HEK293 (cell line): Measurements from ENCODE around the gene CLTCL1.

Source experiments
- CTCF ChIA-PET: fragments of 350-600 bp; formaldehyde crosslinking; extraction: SDS; loops from one replicate; lab custom pipeline; 2021; ENCODE audit warnings: antibody characterized with exemption; lab: Yijun Ruan, JAX
- POLR2A ChIA-PET: fragments of 300-600 bp; formaldehyde crosslinking; extraction: SDS; loops from one replicate; lab custom pipeline; 2020; ENCODE audit warnings: antibody characterized with exemption, inconsistent platforms; lab: Yijun Ruan, JAX
- H3K27ac ChIP-seq: fragments of 200-500 bp; sonication (Bioruptor generic); 2 replicates; pipeline ENCODE4 v1.5.1; 2014; ENCODE audit warnings: low read depth, low read length, control low read depth, inconsistent platforms; ENCODE audit errors: extremely low read depth
- H3K36me3 ChIP-seq, 2 experiments: fragments of 200-500 bp in 1 of 2; sonication (Bioruptor generic) in 1 of 2; 1 replicate in 1 of 2; 2 replicates in 1 of 2; pipeline ENCODE4 v1.5.1; 2014 to 2017; ENCODE audit warnings: inconsistent platforms in 2 of 2, low read length in 2 of 2; ENCODE audit not compliant: control insufficient read depth in 2 of 2, insufficient read depth in 1 of 2
- H3K4me1 ChIP-seq: fragments of 200-500 bp; sonication (Bioruptor generic); 2 replicates; pipeline ENCODE4 v1.5.1; 2014; ENCODE audit warnings: mild to moderate bottlenecking, low read length, inconsistent platforms; ENCODE audit not compliant: control insufficient read depth, insufficient read depth
- H3K4me3 ChIP-seq: 2 replicates; pipeline ENCODE4 v1.5.1; 2011; ENCODE audit warnings: low read depth, mild to moderate bottlenecking, control low read depth, low read length, moderate library complexity
- H3K9me3 ChIP-seq: fragments of 200-500 bp; sonication (Bioruptor generic); 2 replicates; pipeline ENCODE4 v1.5.1; 2014; ENCODE audit warnings: low read depth, low read length, inconsistent platforms; ENCODE audit not compliant: control insufficient read depth, insufficient read depth
- PRDM1 ChIP-seq: fragments of 450-650 bp; formaldehyde crosslinking; IDR thresholded peaks from 2 replicates; pipeline ENCODE4; 2016; ENCODE audit warnings: missing biosample characterization, missing genetic modification characterization
- SETDB1 ChIP-seq: IDR thresholded peaks from one replicate; pipeline ENCODE4 v1.6.1; 2017; ENCODE audit warnings: mild to moderate bottlenecking, low read length, moderate library complexity, mixed read lengths; ENCODE audit not compliant: insufficient read length
- SP3 ChIP-seq: fragments of 450-650 bp; formaldehyde crosslinking; IDR thresholded peaks from 2 replicates; pipeline ENCODE4 v1.5.1; 2016; ENCODE audit warnings: missing biosample characterization, missing genetic modification characterization
- ZBTB1 ChIP-seq: fragments of 450-650 bp; formaldehyde crosslinking; IDR thresholded peaks from 2 replicates; pipeline ENCODE4 v1.5.1; 2016; ENCODE audit warnings: missing biosample characterization, missing genetic modification characterization
- ZFP41 ChIP-seq: fragments of 450-650 bp; formaldehyde crosslinking; IDR thresholded peaks from 2 replicates; pipeline ENCODE4 v1.5.1; 2016; ENCODE audit warnings: missing biosample characterization, missing genetic modification characterization, borderline replicate concordance
- ZNF221 ChIP-seq: fragments of 450-650 bp; formaldehyde crosslinking; IDR thresholded peaks from 2 replicates; pipeline ENCODE4 v1.5.1; 2017; ENCODE audit warnings: missing biosample characterization, missing genetic modification characterization, borderline replicate concordance
- ZNF248 ChIP-seq: fragments of 450-650 bp; formaldehyde crosslinking; IDR thresholded peaks from 2 replicates; pipeline ENCODE4 v1.5.1; 2017; ENCODE audit warnings: missing biosample characterization, missing genetic modification characterization
- ZNF324 ChIP-seq: fragments of 450-650 bp; formaldehyde crosslinking; IDR thresholded peaks from 2 replicates; pipeline ENCODE4 v1.5.1; 2016; ENCODE audit warnings: missing biosample characterization, missing genetic modification characterization
- ZNF37A ChIP-seq: fragments of 450-650 bp; IDR thresholded peaks from 2 replicates; pipeline ENCODE4 v1.5.1; 2018; ENCODE audit warnings: missing biosample characterization, missing genetic modification characterization
- ZNF473 ChIP-seq: fragments of 450-650 bp; formaldehyde crosslinking; IDR thresholded peaks from 2 replicates; pipeline ENCODE4 v1.5.1; 2017; ENCODE audit warnings: missing biosample characterization, missing genetic modification characterization
- ZNF530 ChIP-seq: fragments of 450-650 bp; formaldehyde crosslinking; IDR thresholded peaks from 2 replicates; pipeline ENCODE4 v1.5.1; 2016; ENCODE audit warnings: low read depth, missing biosample characterization, missing genetic modification characterization
- ZNF544 ChIP-seq: fragments of 450-650 bp; formaldehyde crosslinking; IDR thresholded peaks from 2 replicates; pipeline ENCODE4 v1.5.0; 2017; ENCODE audit warnings: missing biosample characterization, missing genetic modification characterization
- ZNF664 ChIP-seq: fragments of 450-650 bp; formaldehyde crosslinking; IDR thresholded peaks from 2 replicates; pipeline ENCODE4 v1.5.1; 2016; ENCODE audit warnings: missing biosample characterization, missing genetic modification characterization
- ZNF768 ChIP-seq: fragments of 450-650 bp; formaldehyde crosslinking; IDR thresholded peaks from 2 replicates; pipeline ENCODE4 v1.5.1; 2018; ENCODE audit warnings: missing biosample characterization, mild to moderate bottlenecking, missing genetic modification characterization
- ZNF776 ChIP-seq: fragments of 450-650 bp; formaldehyde crosslinking; IDR thresholded peaks from 2 replicates; pipeline ENCODE4 v1.5.0; 2017; ENCODE audit warnings: missing biosample characterization, missing genetic modification characterization, borderline replicate concordance
- TF ChIP-seq, protein P1 (sequence below): fragments of 450-650 bp; formaldehyde crosslinking; IDR thresholded peaks from 2 replicates; pipeline ENCODE4; 2016; ENCODE audit warnings: missing biosample characterization, missing genetic modification characterization
- TF ChIP-seq, protein P2 (sequence below): fragments of 450-650 bp; formaldehyde crosslinking; optimal IDR thresholded peaks from 2 replicates; pipeline ENCODE3; 2016; ENCODE audit warnings: missing biosample characterization, mild to moderate bottlenecking, missing genetic modification characterization
- TF ChIP-seq, protein P3 (sequence below): fragments of 450-650 bp; formaldehyde crosslinking; IDR thresholded peaks from 2 replicates; pipeline ENCODE4 v1.5.1; 2016; ENCODE audit warnings: missing biosample characterization, missing genetic modification characterization
- TF ChIP-seq, protein P4 (sequence below): fragments of 450-650 bp; formaldehyde crosslinking; IDR thresholded peaks from 2 replicates; pipeline ENCODE4 v1.5.1; 2016; ENCODE audit warnings: missing biosample characterization, missing genetic modification characterization
- TF ChIP-seq, protein P5 (sequence below): fragments of 450-650 bp; formaldehyde crosslinking; IDR thresholded peaks from 2 replicates; pipeline ENCODE4 v1.5.1; 2017; ENCODE audit warnings: missing biosample characterization, missing genetic modification characterization

CLTCL1 gene

DNA sequence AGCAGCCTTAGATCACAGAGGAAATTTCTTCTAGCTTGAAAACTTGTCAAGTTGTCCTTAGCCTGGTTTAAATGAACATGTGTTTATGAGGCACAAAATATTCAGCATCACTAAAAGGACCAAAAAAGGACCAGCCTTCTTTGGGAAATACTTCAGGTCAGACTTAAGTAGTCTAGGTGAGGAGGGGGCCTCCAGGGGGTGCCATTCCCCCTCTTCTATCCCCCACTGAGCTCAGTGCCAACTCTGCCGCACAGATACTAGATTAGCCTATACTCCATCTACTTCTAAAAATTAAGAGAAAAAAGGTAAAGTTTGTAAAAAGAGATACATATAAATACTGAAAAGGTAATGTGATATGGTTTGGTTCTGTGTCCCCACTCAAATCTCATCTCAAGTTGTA is 20.6 kb downstream of the CLTCL1 start:
- Histone ChIP-seq H3K27ac (no peak overlapping the region), H3K4me3 (no peak overlapping the region), H3K36me3 (peaks cover 0 to 7% of the 10 kb centered on the region in 2 experiments; a peak in 2 of 3 replicates), H3K4me1 (0 out of 2 replicates have a peak, but pooled peaks cover 5% of the 10 kb centered on the region), H3K9me3 (no peaks in the 10 kb centered on the region)
- ChIA-PET POLR2A (no interaction called here), CTCF (interaction anchor here (1.6 kb wide), 1 partner anchor 16 kb away, joined by 3 read pairs; no protein-coding TSS in a partner anchor)
- TF ChIP-seq ZNF473 (no peak), ZNF768 (tag by site-specific recombination) (no peak), ZNF530 (tag by site-specific recombination) (no peak), ZNF544 (tag by site-specific recombination) (no peak), ZNF324 (tag by site-specific recombination) (no peak)
- TF ChIP-seq, protein P1, sequence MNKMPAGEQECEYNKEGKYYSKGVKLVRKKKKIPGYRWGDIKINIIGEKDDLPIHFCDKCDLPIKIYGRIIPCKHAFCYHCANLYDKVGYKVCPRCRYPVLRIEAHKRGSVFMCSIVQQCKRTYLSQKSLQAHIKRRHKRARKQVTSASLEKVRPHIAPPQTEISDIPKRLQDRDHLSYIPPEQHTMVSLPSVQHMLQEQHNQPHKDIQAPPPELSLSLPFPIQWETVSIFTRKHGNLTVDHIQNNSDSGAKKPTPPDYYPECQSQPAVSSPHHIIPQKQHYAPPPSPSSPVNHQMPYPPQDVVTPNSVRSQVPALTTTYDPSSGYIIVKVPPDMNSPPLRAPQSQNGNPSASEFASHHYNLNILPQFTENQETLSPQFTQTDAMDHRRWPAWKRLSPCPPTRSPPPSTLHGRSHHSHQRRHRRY (tag by site-specific recombination), result no peak
- TF ChIP-seq, protein P2, sequence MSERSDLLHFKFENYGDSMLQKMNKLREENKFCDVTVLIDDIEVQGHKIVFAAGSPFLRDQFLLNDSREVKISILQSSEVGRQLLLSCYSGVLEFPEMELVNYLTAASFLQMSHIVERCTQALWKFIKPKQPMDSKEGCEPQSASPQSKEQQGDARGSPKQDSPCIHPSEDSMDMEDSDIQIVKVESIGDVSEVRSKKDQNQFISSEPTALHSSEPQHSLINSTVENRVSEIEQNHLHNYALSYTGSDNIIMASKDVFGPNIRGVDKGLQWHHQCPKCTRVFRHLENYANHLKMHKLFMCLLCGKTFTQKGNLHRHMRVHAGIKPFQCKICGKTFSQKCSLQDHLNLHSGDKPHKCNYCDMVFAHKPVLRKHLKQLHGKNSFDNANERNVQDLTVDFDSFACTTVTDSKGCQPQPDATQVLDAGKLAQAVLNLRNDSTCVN (tag by site-specific recombination), result no peak
- TF ChIP-seq, protein P3, sequence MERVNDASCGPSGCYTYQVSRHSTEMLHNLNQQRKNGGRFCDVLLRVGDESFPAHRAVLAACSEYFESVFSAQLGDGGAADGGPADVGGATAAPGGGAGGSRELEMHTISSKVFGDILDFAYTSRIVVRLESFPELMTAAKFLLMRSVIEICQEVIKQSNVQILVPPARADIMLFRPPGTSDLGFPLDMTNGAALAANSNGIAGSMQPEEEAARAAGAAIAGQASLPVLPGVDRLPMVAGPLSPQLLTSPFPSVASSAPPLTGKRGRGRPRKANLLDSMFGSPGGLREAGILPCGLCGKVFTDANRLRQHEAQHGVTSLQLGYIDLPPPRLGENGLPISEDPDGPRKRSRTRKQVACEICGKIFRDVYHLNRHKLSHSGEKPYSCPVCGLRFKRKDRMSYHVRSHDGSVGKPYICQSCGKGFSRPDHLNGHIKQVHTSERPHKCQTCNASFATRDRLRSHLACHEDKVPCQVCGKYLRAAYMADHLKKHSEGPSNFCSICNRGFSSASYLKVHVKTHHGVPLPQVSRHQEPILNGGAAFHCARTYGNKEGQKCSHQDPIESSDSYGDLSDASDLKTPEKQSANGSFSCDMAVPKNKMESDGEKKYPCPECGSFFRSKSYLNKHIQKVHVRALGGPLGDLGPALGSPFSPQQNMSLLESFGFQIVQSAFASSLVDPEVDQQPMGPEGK, result no peak

DNA sequence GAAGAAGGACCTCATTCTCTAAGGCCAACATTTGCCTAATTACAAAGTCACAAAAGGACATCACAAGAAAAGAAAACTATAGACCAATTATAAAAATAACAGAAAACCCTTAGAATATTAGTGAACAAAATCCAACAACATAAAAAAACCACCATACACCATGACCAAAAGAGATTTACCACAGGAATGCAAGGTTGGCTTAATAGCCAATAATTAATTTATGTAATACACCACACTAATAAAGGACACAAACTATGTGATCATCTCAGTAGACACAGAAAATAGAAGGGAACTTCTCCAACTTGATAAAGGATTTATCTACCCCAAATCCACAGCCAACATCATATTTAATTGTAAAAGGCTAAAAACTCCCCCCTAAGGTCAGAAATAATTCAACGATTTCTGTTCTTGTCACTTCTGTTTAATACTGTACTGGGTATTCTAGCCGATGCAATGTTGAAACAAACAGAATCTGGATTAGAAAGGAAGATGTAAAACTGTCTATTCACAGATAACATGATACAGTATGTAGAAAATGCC is 24.9 kb downstream of the CLTCL1 start:
- 0 out of 2 replicates have a peak, but pooled peaks have one; percentile 37 for TF ChIP-seq ZNF664
- no peak for TF ChIP-seq ZNF248
- peak; percentile 69 for TF ChIP-seq SETDB1
- Histone ChIP-seq H3K9me3 (no peaks in the 10 kb centered on the region), H3K4me3 (no peak overlapping the region), H3K4me1 (no peaks in the 10 kb centered on the region), H3K36me3 (peaks cover 0 to 8% of the 10 kb centered on the region in 2 experiments; a peak in 2 of 3 replicates), H3K27ac (no peak overlapping the region)
- CTCF ChIA-PET, result no interaction called here
- POLR2A ChIA-PET, result no interaction called here

DNA sequence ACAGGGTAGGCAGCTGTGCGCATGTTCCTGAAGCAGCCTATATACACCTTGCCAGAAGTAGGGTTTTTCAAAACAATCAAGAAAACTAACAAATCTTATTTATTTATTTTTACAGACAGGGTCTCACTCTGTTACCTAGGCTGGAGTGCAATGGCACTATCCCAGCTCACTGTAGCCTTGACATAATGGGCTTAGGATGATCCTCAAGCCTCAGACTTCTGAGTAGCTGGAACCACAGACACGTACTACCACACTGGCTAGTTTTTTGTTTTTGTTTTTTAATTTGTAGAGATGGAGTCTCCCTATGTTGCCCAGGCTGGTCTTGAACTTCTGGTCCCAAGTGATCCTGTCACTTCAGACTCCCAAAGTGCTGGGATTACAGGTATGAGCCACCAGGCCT is 25.7 kb downstream of the CLTCL1 start:
- H3K9me3 ChIP-seq, result no peaks in the 10 kb centered on the region
- TF ChIP-seq ZFP41 (no peak), ZBTB1 (no peak), ZNF221 (tag by site-specific recombination) (no peak), PRDM1 (tag by site-specific recombination) (no peak), ZNF776 (tag by site-specific recombination) (no peak), SP3 (tag by site-specific recombination) (no peak), ZNF37A (tag by site-specific recombination) (no peak)
- TF ChIP-seq, protein P4, sequence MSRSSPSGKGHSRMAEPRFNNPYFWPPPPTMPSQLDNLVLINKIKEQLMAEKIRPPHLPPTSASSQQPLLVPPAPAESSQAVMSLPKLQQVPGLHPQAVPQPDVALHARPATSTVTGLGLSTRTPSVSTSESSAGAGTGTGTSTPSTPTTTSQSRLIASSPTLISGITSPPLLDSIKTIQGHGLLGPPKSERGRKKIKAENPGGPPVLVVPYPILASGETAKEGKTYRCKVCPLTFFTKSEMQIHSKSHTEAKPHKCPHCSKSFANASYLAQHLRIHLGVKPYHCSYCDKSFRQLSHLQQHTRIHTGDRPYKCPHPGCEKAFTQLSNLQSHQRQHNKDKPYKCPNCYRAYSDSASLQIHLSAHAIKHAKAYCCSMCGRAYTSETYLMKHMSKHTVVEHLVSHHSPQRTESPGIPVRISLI (tag by site-specific recombination), result no peak
- TF ChIP-seq, protein P5, sequence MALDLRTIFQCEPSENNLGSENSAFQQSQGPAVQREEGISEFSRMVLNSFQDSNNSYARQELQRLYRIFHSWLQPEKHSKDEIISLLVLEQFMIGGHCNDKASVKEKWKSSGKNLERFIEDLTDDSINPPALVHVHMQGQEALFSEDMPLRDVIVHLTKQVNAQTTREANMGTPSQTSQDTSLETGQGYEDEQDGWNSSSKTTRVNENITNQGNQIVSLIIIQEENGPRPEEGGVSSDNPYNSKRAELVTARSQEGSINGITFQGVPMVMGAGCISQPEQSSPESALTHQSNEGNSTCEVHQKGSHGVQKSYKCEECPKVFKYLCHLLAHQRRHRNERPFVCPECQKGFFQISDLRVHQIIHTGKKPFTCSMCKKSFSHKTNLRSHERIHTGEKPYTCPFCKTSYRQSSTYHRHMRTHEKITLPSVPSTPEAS (tag by site-specific recombination), result no peak
- TF ChIP-seq, all 188 proteins: peak for 0
- Histone ChIP-seq H3K4me1 (no peaks in the 10 kb centered on the region), H3K4me3 (no peak overlapping the region), H3K27ac (no peak overlapping the region), H3K36me3 (peaks cover 0 to 11% of the 10 kb centered on the region in 2 experiments; a peak in 2 of 3 replicates)
- POLR2A ChIA-PET, result no interaction called here
- CTCF ChIA-PET, result no interaction called here
